GM21360 (cell line): ENCODE results near the gene STARD10.

Source experiments
- ATAC-seq: cut with Tn5 transposase; IDR thresholded peaks from one replicate; pipeline ENCODE4 v1.9.1; 2021; ENCODE audit warnings: mild to moderate bottlenecking, moderate library complexity; ENCODE audit not compliant: unreplicated experiment

The STARD10 gene

DNA sequence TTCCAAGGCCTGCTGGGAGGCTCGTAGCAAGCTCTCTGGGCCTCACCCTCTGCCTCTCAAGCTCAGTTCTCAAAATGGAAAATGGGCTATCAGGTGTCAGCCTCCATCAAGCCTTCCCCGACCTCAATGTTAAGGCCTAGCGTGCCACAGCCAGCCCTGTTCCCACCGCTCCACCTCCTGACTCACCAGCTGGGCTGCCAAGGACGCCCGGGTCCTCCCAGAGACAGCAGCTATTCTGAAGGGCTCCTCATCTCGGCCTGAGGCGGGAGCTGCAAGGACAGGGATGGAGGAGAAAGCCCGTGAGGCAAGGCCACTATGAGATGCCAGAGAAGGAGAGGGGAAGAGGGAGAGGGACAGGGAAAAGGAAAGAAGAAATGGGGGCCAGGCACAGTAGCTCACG is 61.5 kb downstream of the STARD10 start:
- ATAC-seq = no peak

DNA sequence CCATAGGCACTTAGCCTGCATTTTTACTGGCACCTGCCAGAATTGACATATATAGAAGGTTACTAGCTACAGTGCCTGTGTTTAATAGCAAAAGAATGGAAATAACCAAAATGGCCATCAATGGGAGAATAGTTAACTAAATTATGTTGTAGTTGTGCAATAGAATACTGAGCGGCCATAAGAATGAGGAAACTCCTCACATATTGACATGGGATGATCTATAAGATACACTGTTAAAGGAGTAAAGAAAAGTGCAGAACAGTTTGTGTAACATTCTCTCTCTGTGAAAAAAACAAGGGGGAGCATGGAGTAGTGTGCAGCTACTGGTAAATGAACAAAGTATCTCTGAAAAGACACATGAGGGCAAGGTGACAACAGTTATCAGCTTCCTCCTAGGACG is 63.1 kb downstream of the STARD10 start:
- no peak for ATAC-seq

GRCh38 chr11:72730243-72730642 is 63.6 kb downstream of the STARD10 start:
- no peak for ATAC-seq

DNA sequence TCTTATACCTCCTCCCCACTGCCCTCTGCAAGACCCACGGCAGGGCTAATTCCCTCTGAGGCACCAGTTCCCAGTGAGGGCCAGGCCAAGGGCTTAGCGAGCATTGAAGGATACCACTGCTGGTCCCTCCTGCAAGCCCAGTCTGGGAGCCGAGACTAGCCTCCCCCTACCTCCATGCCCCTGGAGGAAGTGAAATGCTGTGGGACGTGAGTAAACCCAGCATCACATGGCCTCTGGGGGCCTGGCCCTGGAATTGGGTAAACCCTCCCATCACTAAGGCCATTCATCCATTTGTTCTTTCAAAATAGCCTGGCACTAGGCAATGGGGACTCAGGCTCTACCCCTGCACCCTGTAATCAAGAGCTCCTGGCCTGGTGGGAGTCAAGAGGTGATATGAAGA is 66.3 kb downstream of the STARD10 start:
- no peak for ATAC-seq

DNA sequence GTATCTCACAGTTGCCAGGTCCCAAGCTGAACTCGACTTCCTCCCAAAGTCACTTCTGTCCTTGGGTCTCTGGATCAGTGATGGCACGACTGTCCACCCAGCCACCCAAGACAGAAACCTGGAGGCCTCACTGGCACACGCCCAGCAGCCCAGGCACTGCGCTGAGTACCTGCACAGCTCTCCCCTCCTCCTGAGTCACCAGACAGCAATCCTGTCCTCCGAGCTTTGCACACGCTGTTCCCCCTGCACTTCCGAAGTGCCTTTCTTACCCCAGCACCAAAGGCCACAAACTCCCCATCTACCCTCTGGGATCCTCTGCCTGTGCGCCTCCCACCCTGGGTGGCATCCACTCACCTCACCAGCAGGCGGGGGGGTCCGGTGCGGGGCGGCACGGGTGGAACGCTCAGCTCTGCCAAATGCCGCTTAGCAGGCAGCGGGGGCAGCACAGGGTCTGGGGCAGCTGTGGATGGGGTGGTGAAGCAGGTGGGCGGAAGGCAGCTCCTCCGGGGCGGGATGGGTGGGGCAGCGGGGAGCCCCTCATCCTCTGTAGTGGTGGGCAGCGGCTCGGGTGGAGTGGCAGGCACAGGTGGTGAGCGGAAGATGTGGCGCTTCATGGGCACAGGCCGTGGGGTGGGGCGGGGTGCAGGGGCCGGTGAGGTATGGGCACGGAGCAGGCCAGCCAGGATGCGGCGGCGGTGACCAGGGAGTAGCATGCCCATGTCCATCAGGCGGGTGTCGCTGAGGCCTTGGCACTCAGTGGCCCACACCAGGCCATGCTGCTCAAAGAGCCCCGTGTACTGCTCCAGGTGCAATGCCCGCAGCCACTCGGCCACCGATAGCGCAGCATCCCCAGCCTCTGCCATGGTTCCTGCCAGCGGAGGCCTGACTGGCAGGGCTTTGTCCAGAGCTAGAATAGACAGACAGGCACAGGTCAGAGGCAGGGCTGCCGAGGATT is 67.3 kb downstream of the STARD10 start:
- ATAC-seq = no peak

GRCh38 chr11:72725724-72726028 is 68.2 kb downstream of the STARD10 start:
- ATAC-seq = no peak

DNA sequence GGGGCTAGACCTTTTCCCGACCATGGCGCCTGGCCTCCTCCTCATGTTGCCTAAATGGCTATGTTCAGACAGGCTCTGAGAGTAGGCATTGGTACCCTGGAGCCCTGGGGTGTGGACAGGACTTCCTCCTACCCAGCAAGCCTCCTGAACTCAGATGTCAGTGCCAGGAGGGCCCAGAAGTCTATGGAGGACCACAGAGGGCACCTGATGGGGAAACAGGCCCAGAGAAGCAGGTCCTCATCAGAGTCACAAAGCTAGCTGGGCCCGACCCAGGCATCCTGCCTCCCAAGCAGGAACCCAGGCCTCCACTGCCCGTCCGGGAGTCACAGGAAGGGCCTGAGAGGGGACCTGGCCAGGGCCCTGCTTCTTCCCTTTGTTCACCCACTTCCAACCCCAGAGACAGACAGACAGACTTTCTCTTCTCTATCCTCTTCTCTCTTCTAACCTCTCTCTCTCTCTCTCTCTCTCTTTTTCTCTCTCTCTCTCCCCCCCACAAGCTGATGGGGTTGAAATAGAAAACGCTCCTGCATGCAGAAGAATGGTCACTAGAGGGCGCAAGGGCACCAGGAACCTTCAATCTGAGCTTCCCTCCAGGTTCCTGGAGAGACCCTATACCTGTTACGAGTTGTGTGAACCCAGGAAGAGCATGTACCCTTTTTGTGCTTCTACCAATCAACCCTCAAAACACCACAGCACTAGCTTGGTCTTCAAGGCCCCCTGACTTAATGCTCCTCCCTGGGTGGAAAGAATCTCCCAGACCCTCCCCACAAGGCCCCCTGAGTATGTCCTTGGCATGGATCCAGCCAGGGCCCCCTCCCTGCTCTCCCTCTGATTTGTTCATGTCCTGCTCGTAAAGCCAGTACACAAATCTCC is 68.8 kb downstream of the STARD10 start:
- ATAC-seq = no peak

- ATAC-seq = no peak
Measured at GRCh38 chr11:72724021-72724551, 69.8 kb downstream of the STARD10 start.

DNA sequence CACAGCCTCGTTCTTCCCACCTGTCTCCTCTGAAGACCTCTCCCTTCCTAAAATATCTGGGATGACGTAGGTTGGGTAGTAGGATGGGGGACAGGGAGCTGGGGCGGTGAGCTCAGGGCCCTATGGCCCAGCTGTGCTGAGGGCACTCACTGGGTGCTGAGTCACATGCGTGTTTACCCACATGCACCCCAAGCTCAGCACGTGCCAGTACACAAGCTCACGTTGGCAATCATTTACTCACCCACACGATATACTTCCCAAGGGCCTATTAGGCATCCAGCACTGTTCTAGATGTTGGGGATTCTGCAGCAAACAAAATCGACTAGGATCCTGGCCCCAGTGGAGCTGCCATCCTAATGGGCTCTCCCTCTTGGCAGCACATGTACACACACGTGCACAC is 70.3 kb downstream of the STARD10 start:
- no peak for ATAC-seq

DNA sequence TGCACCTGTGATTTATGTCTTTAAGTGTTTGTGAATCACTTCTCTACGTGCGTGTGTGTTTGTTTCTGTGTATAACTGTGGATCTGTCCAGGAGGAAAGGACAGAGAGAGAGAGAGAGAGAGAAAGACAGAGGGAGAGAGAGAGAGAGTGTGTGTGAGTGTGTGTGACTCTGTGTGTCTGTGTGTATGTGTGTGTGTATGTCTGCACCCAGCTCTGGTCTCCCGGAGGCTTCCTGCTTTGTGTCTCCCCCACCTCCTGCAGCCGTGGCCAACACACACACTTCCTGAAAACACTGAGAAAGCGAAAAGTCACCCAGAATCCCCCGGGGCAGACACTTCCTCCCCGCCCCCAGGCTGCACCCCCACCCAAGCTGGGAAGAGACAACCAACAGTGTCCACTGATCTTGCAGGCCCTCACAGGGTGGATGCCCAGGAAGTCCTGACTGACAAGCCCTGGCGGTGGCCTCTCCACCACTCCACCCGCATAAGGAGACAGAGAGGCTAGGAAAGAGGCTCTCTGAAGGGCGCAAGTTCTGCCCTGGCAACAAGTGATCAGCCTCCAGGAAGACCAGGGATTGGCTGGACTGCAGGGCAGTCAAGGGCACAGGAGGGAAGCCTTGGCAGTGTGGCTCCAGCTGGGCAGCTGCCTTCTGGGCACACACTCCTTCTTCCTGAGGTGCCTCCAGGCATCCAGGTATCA is 71.6 kb downstream of the STARD10 start:
- peak; percentile 64 for ATAC-seq

- ATAC-seq = no peak
Measured at GRCh38 chr11:72721689-72722049, 72.2 kb downstream of the STARD10 start.

DNA sequence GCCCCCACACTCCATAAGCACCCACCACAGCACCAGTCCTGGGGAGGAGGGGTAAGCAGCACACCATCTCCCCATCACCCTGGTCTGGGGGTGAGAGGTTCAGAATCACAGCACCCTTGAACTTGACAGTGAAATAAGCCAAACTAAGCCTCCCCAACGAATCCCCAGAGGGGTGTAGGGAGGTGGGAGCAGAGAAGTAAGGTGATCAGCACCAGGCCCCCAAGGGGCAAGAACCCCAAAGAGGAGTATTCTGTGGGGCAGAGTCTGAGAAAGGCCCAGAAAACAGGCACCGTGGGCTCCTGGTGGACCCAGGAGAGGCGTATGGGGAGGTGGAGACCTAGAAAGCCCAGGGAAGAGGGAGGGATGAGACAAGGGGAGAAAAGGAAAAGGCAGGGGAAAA is 72.6 kb downstream of the STARD10 start:
- no peak for ATAC-seq

DNA sequence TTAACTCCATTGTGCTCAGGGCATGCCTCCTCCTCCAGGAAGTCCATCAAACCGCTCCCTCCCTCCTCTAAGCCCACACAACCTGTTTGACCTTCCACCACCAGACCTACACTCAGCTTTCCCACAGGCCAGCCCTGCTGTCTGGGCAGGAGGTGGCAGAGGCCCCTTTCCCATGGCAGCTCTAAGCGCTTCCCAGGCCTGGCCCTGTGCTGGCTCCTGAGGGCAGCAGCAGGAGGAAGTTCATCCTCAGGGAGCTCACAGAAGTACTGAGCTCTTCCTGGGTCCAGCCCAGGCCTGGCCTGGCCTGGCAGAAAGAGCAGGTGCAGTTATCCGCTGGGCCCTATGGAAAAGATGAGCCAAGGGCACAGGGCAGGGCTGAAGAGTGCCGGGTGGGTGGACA is 73.1 kb downstream of the STARD10 start:
- no peak for ATAC-seq

DNA sequence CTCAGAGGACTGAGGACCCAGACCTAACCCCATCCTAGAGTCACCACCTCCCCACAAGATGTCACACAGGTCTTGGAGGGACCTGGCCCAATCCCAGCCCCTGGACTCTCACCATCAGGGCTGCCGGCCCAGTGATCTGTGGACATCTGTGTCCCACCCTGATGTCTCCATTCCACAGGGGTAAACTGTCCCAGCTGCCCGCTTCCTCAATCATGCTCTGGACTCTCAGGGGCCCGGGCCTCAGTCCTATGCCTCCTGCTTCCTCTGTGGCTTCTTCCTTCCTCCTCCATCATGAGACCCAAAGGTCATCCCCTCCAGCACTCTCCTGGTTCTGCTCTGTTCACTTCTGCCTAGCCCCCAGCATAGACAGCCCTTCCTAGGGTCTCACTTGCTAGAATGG is 73.8 kb downstream of the STARD10 start:
- ATAC-seq = no peak

DNA sequence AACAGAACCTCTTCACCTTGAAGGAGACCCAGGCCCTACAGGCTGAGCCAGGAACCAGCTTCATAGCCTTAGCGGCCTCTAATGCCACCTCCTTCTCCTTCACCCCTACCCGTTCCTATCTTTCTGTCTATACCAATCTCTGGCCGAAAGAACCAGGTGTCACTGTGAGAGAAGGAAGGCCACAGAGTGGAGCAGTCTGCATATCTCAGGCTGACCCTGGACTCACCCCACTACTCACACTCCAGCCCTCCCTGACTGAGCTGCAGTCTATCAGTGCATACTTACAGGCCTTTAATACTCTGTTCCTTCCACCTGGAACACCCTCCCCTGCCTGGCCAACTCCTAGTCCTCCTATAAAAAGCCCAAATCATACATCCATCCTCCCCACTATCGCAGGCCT is 74.3 kb downstream of the STARD10 start:
- ATAC-seq = no peak

DNA sequence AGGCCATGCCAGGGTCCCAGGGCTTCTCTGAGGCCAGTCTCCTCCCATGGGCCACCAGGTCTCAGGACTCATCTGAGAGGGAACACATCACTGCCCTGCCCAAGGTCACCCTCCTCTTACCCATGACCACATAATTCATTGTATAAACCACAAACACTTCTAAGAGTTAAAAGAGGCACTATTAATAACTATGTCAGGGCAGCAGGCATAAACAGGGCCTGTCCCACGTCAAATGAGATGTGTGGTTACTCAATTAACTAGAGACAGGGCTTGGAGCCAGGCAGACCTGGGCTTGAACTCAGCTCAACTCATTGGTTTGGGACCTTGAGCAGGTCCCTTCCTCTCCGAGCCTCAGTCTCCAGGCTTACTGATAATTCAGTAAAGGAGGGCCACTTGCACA is 74.7 kb downstream of the STARD10 start:
- no peak for ATAC-seq

DNA sequence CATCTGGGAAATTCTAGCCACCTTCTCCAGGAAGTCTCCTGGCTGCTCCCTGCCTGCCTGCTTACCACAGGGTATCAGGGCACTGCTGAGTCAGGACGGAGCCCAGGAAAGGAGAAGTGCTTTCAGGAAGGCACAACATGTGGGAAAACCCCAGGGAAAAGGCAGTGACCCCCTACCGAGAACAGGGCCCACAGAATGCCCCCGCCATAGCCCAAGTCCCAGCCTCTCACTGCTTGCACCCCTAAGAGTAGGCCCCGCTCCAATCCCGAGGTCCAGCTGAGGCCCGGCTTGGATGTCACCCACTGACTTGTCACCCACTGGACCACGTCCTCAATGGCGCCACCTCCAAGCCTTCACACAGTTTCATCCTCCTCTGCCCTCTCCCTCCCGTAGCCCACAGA is 75.7 kb downstream of the STARD10 start:
- no peak for ATAC-seq

DNA sequence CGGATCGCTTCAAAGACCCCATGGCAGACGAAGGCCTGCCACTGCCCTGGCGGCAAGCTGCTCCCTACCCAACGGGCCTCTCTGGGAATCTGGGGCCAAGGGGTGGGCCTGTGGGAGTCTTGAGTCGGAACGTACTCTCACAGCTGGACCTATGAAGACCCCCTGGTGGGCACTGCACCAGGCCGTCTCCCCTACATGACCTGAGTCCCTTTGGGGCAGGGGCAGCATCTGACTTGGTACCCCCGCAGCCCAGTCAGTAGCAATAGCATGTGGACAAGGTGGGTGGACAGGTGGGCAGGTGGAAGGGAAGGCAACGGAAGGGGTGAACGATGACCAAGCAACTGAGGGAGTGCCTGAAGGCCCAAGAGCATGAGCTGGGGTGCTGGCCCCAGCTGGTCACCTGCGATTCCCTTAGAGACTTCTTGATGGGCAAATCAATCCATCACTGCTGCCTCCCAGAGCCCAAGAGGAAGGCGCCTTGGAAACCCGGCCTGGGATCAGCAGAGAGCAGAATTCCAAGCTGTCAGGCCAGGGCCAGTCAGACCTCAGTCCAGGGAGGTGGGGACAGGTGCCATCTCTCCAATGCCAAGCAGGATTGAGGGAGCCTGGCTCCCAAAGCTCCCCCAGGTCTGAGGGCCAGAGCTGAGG is 76.9 kb downstream of the STARD10 start:
- no peak for ATAC-seq

DNA sequence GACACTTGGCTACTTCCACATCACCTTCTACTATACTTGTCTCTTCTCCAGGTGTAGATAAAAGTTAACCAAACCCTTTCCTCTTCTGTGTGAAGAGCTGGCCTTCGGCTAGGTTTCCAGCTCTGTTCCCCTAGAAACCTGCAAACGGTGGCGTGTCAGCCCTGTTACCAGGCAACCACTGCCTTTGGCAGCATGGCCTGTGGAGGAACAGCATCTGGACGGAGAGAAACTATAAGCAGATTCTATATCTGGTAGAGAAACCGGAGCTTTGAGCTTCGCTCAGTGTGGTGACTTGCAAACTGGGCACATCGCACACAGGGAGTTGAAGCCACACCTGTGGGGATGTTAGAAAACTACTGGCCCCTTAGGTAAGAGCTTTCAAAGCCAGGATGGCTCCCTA is 77.6 kb downstream of the STARD10 start:
- ATAC-seq = no peak

GRCh38 chr11:72712841-72713240 is 81.0 kb downstream of the STARD10 start:
- ATAC-seq = no peak
